ENCODE measurements around the gene CFAP46. TPM values are rescaled to one million over a fixed set of nuclear protein-coding genes. Genes with fewer than 3 reads are reported as not detected.

CFAP46 gene
- total RNA-seq, 2 experiments from 2014 or later = 1.1 to 1.5 TPM

DNA sequence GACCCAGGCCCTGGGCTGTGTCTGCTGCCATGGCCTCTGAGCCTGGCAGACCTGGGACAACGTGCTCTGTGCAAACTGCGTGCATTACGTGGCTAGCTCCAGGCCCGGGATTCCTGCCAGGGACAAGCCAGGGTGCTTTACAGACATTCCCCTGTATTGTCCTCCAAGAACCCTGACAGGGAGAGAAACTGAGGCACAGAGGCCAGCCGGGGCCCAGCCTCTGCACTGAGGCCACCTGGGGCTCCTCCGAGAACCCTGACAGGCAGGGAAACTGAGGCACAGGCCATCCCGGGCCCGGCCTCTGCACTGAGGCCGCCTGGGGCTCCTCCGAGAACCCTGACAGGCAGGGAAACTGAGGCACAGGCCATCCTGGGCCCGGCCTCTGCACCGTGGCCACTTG lies 64.9 kb downstream of the CFAP46 start:
- Mint-ChIP-seq H3K9me3 (peaks cover 4% of the 10 kb centered on the region), H3K4me3 (no peak overlapping the region), H3K27ac (no peak overlapping the region), H3K36me3 (no peaks in the 10 kb centered on the region), H3K4me1 (no peaks in the 10 kb centered on the region), H3K27me3 (peaks cover 30% of the 10 kb centered on the region)
- no peak for DNase-seq

DNA sequence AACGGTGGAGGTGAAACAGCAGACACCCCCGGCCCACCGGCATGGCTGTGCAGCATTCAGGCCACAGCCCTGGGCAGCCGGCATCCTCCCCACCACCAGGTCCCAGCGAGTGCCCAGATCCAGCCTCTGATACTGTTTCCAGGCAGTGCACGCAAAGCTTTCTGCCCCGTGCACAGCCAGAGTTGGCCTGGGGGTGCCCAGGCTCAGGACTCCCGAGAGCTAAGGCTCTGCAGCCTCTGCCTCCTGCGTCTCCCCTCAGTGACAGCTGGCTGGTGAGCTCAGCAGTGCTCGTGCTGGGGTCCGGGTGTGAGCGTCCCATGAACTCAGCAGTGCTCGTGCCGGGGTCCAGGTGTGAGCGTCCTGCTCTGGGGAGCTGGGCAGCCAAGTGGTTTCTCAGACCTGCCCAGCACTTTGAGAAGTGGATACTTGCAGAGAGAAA lies 65.4 kb downstream of the CFAP46 start:
- no peak for DNase-seq
- Mint-ChIP-seq H3K36me3 (no peaks in the 10 kb centered on the region), H3K27me3 (peaks cover 30% of the 10 kb centered on the region), H3K9me3 (peaks cover 4% of the 10 kb centered on the region), H3K4me1 (no peaks in the 10 kb centered on the region), H3K4me3 (no peak overlapping the region), H3K27ac (no peak overlapping the region)

DNA sequence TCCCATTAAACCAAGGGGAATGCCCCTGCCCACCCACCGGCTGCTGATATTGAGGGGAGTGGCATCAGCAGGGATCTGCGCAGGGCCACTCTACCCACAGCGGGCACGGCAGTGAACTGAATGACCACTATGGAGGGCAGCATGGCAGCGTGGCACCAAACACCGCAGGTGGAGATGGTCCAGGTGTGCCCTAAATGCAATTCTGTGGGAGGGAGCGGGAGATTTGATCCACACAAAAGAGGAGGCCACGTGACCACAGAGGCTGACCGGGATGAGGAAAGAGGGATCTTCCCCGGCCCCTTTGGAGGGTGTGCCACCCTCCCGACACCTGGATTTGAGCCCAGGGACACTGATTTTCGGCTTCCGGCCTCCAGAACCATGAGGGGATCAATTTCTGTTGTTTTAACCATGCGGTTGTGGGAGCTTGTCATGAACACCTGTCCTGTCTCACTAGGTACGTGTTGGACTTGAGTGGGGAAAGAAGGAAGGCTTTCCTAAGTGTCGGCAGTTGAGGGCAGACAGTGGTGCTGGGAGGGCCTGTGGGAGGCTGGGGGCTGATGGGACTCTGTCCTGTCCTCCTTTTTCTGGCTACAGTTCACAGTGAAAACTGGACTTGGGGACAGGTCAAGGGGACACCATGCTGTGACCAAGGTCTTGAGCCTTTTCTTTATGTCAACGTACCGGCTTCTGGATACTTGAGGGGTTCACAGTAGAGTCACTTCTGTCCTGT lies 66.1 kb downstream of the CFAP46 start:
- H3K27ac Mint-ChIP-seq = no peak overlapping the region
- H3K4me3 Mint-ChIP-seq = no peak overlapping the region
- H3K36me3 Mint-ChIP-seq = no peaks in the 10 kb centered on the region
- H3K9me3 Mint-ChIP-seq = peaks cover 4% of the 10 kb centered on the region
- DNase-seq = no peak
- peaks cover 31% of the 10 kb centered on the region for H3K27me3 Mint-ChIP-seq
- H3K4me1 Mint-ChIP-seq = no peaks in the 10 kb centered on the region

DNA sequence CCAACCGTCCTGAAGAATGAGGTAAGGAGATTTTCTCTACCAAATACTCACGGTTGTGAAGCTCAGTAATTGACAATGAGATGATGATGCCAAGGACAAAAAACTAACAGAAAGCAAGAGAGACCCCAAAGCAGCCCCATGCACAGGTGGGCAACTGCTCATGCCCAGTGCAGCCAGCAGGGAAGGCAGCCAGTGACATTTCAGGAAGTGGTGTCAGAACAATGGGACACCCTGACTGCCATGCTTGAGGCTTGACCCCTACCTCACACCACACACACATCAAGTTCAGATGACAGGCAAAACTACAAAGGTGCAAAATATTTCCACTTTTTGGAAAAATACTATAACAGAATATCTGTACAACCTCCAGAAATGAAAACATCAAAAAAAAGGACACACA lies 66.9 kb downstream of the CFAP46 start:
- H3K4me3 Mint-ChIP-seq = no peak overlapping the region

DNA sequence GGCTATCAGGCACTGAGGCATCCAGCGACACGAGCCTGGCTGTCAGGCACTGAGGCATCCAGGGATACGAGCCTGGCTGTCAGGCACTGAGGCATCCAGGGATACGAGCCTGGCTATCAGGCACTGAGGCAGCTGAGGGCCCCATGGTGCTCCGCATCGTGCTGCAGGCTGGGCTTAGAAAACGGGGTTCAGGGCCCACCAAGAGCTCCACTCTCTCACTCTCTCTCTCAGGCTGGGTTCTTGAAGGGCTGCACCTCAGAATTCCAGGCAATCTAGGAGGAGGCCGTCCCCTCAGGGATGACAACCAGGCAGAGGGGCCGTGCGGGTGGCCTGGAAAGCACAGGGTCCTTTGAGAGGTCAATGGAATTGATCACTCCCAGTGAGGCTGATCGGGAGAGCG lies 69.0 kb downstream of the CFAP46 start:
- no peak overlapping the region for H3K27ac Mint-ChIP-seq
- H3K27me3 Mint-ChIP-seq = peaks cover 26% of the 10 kb centered on the region
- DNase-seq = no peak

More for the DNA sequence above, 66.9 kb downstream of the CFAP46 start:
- no peak for DNase-seq
- peaks cover 4% of the 10 kb centered on the region for H3K9me3 Mint-ChIP-seq
- no peak overlapping the region for H3K27ac Mint-ChIP-seq
- no peaks in the 10 kb centered on the region for H3K36me3 Mint-ChIP-seq
- peaks cover 35% of the 10 kb centered on the region for H3K27me3 Mint-ChIP-seq
- no peaks in the 10 kb centered on the region for H3K4me1 Mint-ChIP-seq

DNA sequence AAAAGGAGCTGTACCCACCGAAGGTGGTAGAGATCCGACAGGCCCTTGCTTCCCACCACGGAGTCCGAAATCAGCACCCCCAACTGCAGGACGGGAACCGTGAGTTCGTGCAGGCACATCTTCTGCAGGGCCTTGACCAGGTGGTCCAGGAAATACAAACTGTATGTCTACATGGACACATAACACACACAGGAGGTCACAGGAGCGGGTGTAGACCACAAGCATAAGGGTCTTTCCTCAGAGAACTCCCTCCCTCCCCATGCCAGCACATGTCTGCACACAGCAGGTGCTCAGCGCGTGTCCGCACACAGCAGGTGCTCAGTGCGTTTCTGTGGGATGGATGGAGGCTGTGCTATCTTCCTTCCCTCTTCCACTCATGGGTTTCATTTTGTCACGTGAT lies 69.7 kb downstream of the CFAP46 start:
- no peak for DNase-seq
- Mint-ChIP-seq H3K4me3 (no peak overlapping the region), H3K27me3 (peaks cover 23% of the 10 kb centered on the region), H3K9me3 (peaks cover 4% of the 10 kb centered on the region), H3K4me1 (no peaks in the 10 kb centered on the region), H3K27ac (no peak overlapping the region), H3K36me3 (no peaks in the 10 kb centered on the region)

More for the DNA sequence above, 69.0 kb downstream of the CFAP46 start:
- no peak overlapping the region for H3K4me3 Mint-ChIP-seq
- H3K36me3 Mint-ChIP-seq = no peaks in the 10 kb centered on the region
- peaks cover 4% of the 10 kb centered on the region for H3K9me3 Mint-ChIP-seq
- H3K4me1 Mint-ChIP-seq = no peaks in the 10 kb centered on the region

DNA sequence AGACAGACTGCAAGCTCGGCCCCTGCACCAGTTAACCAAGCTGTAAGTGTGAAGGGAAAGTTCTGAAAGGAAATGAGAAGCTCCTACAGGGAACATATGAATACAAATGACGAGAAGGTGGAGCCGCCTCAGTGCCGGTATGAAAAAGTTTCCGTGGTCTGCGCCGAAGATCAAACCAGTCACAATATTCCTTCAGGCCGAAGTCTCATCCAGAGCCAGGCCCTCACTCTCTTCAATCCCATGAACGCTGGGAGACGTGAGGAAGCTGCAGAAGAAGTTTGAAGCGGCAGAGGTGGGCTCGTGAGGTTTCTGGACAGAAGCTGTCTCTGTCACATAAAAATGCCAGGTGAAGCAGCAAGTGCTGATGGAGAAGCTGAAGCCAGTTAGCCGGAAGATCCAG lies 71.9 kb downstream of the CFAP46 start:
- H3K4me3 Mint-ChIP-seq = no peak overlapping the region
- no peak for DNase-seq
- no peak overlapping the region for H3K27ac Mint-ChIP-seq
- peaks cover 2% of the 10 kb centered on the region for H3K4me1 Mint-ChIP-seq
- peaks cover 6% of the 10 kb centered on the region for H3K27me3 Mint-ChIP-seq
- H3K9me3 Mint-ChIP-seq = peaks cover 2% of the 10 kb centered on the region
- no peaks in the 10 kb centered on the region for H3K36me3 Mint-ChIP-seq

DNA sequence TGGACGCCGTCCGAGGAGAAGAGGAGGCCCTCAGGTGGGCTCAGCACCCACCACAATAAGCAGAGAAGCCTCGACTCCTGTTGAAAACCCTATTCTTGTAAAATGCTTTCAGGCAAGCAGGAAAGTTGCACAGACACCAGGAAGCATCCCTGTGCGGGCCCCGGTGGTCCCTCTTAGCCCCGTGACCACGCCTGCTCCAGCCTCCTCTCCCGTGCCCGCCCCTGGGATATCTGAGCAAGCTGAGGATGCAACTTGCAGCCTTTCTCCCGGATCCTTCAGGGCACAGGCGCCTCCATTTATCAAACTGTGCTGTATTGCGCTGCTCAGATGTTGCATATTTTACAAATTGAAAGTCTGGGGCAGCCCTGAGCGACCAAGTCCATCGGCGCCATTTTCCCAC lies 72.7 kb downstream of the CFAP46 start:
- H3K9me3 Mint-ChIP-seq = no peaks in the 10 kb centered on the region
- no peak overlapping the region for H3K27ac Mint-ChIP-seq
- DNase-seq = no peak
- peaks cover 10% of the 10 kb centered on the region for H3K27me3 Mint-ChIP-seq
- peaks cover 5% of the 10 kb centered on the region for H3K4me1 Mint-ChIP-seq
- no peaks in the 10 kb centered on the region for H3K36me3 Mint-ChIP-seq
- H3K4me3 Mint-ChIP-seq = no peak overlapping the region

DNA sequence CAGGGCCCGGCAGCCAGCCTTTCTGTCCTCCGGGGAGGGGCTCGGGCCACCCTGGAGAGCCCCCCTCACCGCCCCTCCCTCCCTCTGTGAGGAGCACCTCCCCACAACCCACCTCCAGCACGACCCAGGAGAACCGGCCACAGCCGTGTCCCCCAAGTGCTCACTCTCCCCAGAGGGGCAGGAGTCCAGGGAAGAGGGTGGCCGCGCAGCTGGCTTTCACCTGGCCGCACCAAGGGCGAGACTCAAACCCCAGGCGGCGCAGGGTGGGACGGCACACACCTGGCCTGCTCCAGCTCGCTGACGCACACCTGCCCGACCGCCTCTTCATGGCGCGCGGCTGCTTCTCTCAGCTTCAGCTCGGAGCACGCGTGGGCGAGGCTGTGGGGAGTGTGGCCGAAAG lies 73.4 kb downstream of the CFAP46 start:
- Mint-ChIP-seq H3K9me3 (no peaks in the 10 kb centered on the region), H3K4me1 (peaks cover 6% of the 10 kb centered on the region), H3K27me3 (peaks cover 13% of the 10 kb centered on the region), H3K36me3 (no peaks in the 10 kb centered on the region), H3K27ac (no peak overlapping the region), H3K4me3 (no peak overlapping the region)
- DNase-seq = no peak

DNA sequence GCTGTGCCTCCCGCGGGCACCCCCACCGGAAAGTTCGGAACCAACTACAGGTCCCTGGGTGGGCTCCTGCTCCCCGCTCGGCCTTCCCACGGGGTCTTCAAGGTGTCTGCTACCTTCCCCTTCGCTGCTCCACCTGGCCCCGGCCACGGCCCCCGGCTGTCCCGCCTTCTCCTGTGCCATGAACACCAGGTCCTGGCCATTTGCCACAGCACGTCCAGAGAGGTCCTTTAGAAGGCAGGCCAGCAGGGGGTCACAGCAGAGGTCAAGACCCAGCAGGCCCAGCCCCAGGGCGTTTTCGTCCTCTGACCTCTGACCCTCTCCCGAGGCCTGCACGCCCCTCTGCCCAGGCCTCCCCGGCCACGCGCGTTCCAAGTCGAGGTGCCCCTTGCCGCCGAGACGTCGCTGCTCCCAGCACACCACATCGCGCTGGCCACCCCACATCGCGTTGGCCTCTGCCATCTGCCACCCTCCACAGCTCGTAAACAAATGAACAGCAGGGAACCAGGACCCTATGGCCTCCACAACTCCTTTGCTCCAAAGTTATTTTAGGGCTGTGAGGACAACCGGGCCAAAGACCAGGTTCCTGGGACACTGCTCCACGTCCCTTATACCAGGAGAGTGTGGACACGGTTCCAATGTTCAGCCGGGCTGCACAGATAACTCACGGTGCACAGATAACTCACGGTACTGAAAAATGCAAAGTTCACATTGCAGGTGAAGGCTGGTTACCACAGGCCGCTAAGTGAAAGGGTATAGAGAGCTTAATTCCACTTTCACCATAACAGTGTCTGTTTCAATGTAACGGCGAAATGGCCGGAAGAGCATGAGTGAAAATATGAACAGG lies 74.3 kb downstream of the CFAP46 start:
- no peak overlapping the region for H3K4me3 Mint-ChIP-seq
- peaks cover 11% of the 10 kb centered on the region for H3K4me1 Mint-ChIP-seq
- no peak overlapping the region for H3K27ac Mint-ChIP-seq
- DNase-seq = no peak
- H3K27me3 Mint-ChIP-seq = peaks cover 21% of the 10 kb centered on the region
- no peaks in the 10 kb centered on the region for H3K9me3 Mint-ChIP-seq
- no peaks in the 10 kb centered on the region for H3K36me3 Mint-ChIP-seq

DNA sequence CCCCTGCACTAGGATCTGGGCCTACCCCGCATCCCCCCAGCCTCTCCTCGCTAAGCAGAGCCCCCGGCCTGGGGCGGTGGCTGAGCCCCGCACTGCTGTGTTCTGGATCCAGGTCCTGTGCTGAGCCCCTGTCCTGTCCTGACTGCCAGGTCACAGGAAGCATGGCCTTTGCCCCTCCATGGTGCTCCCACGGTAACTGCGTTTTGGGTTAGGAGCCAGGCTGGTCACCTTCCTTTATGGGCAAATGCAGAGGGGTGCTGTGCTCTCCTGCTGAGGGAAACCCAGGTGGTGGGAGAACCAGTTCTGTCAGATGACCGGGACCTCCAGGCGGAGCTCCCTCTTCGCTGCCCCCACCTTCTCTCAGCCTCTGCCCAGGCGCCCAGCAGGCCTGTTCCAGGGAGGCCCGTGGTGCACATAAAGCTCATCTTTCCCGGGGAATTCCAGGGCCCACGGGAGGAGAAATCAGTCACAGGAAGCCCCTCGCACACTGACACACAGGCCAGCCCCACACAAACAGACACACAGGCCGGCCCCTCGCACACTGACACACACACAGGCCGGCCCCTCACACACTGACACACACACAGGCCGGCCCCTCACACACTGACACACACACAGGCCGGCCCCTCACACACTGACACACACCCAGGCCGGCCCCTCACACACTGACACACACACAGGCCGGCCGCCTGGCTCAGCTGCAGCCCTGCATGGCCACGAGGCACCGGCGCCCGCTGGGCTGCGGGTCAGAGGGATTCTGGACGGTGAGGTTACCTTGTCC lies 75.6 kb downstream of the CFAP46 start:
- Mint-ChIP-seq H3K9me3 (no peaks in the 10 kb centered on the region), H3K4me3 (no peak overlapping the region), H3K36me3 (no peaks in the 10 kb centered on the region), H3K4me1 (peaks cover 14% of the 10 kb centered on the region), H3K27me3 (peaks cover 21% of the 10 kb centered on the region), H3K27ac (no peak overlapping the region)
- DNase-seq = no peak

DNA sequence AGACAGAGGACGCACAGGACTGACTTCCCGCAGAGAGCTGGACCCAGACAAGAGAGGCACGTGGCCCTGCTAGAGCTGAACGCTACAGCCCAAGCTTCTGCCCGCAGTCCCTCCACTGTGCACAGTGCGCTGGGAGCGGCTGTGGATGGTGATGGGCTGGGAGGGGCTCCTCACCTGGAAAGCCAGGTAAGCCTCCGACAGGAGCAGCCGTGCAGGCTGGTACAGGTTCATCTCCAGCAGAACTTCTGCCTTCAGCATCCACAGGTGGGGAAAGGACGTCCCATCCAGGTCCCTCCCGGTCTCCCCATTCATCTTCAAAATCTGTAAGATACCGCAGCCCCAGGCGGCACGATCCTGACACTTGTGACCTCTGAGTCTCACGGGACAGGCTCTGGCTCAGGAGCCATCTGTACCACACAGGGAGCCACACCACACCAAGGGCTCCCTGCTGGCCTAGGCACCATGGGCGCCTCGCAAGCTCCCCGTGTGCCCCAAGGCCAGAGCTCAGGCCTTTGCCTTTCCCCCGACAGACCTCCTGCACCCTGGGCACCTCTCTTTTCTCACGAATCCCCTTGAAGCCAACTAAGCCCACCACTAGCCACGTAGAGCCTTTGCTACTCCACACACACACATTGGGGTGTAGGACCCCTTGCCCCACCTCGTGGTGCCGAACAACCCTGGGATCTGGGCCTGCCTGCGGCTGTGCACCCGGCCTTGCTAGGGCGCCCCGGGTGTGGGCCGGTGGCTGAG lies 76.3 kb downstream of the CFAP46 start:
- Mint-ChIP-seq H3K27ac (no peak overlapping the region), H3K4me1 (peaks cover 14% of the 10 kb centered on the region), H3K36me3 (no peaks in the 10 kb centered on the region), H3K27me3 (peaks cover 17% of the 10 kb centered on the region), H3K4me3 (no peak overlapping the region), H3K9me3 (no peaks in the 10 kb centered on the region)
- DNase-seq = no peak

DNA sequence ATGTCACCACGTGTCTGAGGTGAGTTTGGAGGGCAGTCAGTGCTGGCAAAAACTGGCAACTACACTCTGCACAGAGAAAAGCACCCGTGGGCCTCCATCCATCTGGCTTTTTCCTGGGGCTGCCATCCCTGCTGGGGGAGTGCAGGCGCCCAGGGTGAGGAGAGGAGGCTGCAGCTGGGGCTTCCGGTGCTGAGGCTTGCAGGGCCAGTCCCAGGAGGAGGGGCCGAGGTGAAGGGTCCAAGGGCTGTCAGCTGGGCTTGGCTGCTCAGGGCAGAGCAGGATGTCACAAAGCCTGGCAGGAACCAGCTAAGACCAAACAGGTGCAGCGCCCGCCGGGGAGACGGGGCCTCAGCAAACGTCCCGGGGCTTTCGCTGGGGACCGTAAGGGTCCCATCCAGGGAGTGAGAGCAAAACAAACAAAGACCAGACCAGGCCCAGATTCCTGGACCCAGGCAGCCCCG lies 77.2 kb downstream of the CFAP46 start:
- H3K4me3 Mint-ChIP-seq = no peak overlapping the region
- no peak for DNase-seq
- H3K27ac Mint-ChIP-seq = no peak overlapping the region
- H3K4me1 Mint-ChIP-seq = peaks cover 14% of the 10 kb centered on the region
- H3K27me3 Mint-ChIP-seq = peaks cover 16% of the 10 kb centered on the region
- H3K36me3 Mint-ChIP-seq = no peaks in the 10 kb centered on the region
- no peaks in the 10 kb centered on the region for H3K9me3 Mint-ChIP-seq

Measured in activated naive CD8-positive, alpha-beta T cell treated with anti-CD3 and anti-CD28 coated beads for 36 hours (primary cell).